ENCODE results near the gene MYL12B. TPM values are rescaled to one million over a fixed set of nuclear protein-coding genes. Genes with fewer than 3 reads are reported as not detected.

The MYL12B gene
- total and polyA plus RNA-seq, 2 donors (not counting 3 experiments of a cell fraction or from before 2014, with no cell fraction given) = 634 to 724 TPM

- TF ChIP-seq FOS (IDR thresholded peaks at IDR 0.05; ENCODE audit: borderline replicate concordance, insufficient read depth, low read length) (no peak), MYC (IDR thresholded peaks at IDR 0.05; ENCODE audit: low read depth, low read length) (no peak), CTCF (IDR thresholded peaks at IDR 0.05; ENCODE audit: extremely low read depth in 1 of 2, insufficient read depth in 1 of 2, low read depth in 1 of 2, low read length in 2 of 2) (no peak), MAX (IDR thresholded peaks at IDR 0.05; ENCODE audit: insufficient read depth, insufficient read length) (no peak), EZH2 (IDR thresholded peaks at IDR 0.05; ENCODE audit: borderline replicate concordance, low read depth, low read length, severe bottlenecking) (no peak), JUN (IDR thresholded peaks at IDR 0.05; ENCODE audit: borderline replicate concordance, insufficient read depth, insufficient read length, low read depth) (no peak), GATA2 (IDR thresholded peaks at IDR 0.05; ENCODE audit: insufficient read depth, insufficient read length, low read depth, low read length) (no peak), POLR2A (IDR thresholded peaks at IDR 0.05; ENCODE audit: low read depth, low read length) (no peak), POLR2AphosphoS5 (IDR thresholded peaks at IDR 0.05; ENCODE audit: insufficient read depth, low read depth, low read length) (no peak)
- no peaks in the 10 kb centered on the region for H3K9me1 ChIP-seq (replicated peaks; ENCODE audit: control insufficient read depth, extremely low read depth, insufficient read depth, low read length)
- H3K27ac ChIP-seq (ENCODE audit: insufficient read depth, low read depth, low read length) = no peak overlapping the region
- H2AFZ ChIP-seq (ENCODE audit: low read depth, low read length) = no peak overlapping the region
- no peaks in the 10 kb centered on the region for H4K20me1 ChIP-seq (replicated peaks; ENCODE audit: control insufficient read depth, extremely low read depth, insufficient read depth, low read length)
- no peaks in the 10 kb centered on the region for H3K4me1 ChIP-seq (ENCODE audit: control insufficient read depth, extremely low read depth, insufficient read depth, low read length)
- no peaks in the 10 kb centered on the region for H3K9me3 ChIP-seq (replicated peaks; ENCODE audit: control insufficient read depth, insufficient read depth, low read length)
- ChIA-PET CTCF (interaction anchor here (1.3 kb wide), 1 partner anchor 16 kb away, joined by 4 read pairs; no protein-coding TSS in a partner anchor), POLR2A (no interaction called here)
- FAIRE-seq (peak; percentile 24), DNase-seq (ENCODE audit: low read depth, low spot score) (peak; percentile 10)
- intact Hi-C loops (cut with micrococcal nuclease) (no loop called here), dilution Hi-C loops (cut with MboI; ENCODE audit: extremely low pct_ligation_motif_present, low sequenced_read_pairs) (no loop called here)
- H3K4me2 ChIP-seq (ENCODE audit: insufficient read depth, low read length) = no peak overlapping the region
- no peak overlapping the region for H3K9ac ChIP-seq (replicated peaks; ENCODE audit: extremely low read depth, insufficient read depth, low read length)
- H3K4me3 ChIP-seq (replicated peaks in 1 of 3; ENCODE audit: insufficient read depth in 1 of 3, low read depth in 1 of 3, low read length in 3 of 3) = no peak overlapping the region
- H3K27me3 ChIP-seq (ENCODE audit: control insufficient read depth in 2 of 2, insufficient read depth in 2 of 2, low read length in 2 of 2) = peaks cover 4 to 10% of the 10 kb centered on the region in 2 experiments
- no peaks in the 10 kb centered on the region for H3K79me2 ChIP-seq (ENCODE audit: control insufficient read depth, insufficient read depth, low read length)
- no peaks in the 10 kb centered on the region for H3K36me3 ChIP-seq (ENCODE audit: control insufficient read depth in 2 of 2, extremely low read depth in 1 of 2, insufficient read depth in 2 of 2, low read length in 2 of 2)
- BruUV-seq (replicated peaks) = no TSS peak
Measured at GRCh38 chr18:3213300-3214059, 48.5 kb upstream of the MYL12B start.

All from endothelial cell of umbilical vein (primary cell).